Activated CD4-positive, alpha-beta T cell treated with anti-CD3 and anti-CD28 coated beads, Interleukin-2, amount 50 U/mL, for 16 hours (primary cell): ENCODE data around the gene USP16.

Experiments used
- DNase-seq: peaks from one replicate; pipeline ENCODE4 v3.0.0-alpha.2; 2020

USP16 gene

DNA sequence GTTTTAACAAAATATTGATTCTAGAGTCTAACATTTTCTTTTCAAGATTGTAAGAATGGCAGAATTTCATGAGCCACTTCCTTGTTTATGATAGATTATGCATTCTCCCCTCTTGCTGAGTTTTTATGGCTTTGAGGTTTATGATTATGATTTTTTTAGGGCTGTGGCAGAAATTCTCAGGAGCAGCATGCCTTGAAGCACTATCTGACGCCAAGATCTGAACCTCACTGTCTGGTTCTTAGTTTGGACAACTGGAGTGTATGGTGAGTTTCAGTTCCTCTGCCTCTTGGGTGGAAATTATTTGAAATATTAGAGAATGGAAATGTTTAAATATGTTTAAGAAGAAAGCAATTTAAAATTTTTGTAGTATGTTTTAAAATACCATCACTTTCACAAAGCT lies 10.2 kb downstream of the USP16 start:
- no peak for DNase-seq

DNA sequence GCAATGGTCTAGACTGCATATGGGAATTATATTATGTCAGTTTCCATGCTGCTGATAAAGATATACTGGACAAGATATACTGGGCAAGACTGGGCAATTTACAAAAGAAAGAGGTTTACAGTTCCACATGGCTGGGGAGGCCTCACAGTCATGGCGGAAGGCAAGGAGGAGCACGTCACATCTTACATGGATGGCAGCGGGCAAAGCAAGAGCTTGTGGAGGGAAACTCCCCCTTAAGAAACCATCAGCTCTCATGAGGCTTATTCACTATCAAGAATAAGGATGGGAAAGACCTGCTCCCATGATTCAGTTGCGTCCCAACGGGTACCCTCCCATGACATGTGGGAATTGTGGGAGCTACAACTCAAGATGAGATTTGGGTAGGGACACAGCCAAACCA lies 27.8 kb downstream of the USP16 start:
- no peak for DNase-seq

DNA sequence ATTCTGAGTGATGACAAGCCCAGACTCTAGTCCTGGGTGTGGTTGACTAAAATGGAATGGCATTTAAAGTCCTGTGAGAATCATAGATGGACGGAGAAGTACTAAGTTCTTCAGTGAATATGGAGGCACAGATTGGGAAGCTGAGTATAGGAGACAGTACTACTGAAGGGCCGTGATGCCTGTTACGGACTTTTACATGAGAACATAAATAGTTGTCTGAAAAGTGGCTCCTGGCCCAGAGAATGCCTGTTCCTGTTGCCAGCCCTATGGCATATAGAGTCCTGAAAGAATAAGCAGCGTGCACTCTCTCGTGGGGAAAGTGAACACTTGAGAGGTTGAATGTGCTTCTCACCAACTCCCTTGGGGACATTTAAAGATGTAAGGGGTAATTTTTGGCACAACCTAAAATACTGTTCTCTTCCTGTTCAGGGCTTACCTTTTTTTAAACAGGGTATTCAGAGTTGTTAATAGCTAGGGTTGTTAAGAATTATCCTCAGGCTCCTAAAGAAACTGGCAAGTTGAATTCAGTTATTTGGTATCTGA lies 28.6 kb downstream of the USP16 start:
- no peak for DNase-seq

DNA sequence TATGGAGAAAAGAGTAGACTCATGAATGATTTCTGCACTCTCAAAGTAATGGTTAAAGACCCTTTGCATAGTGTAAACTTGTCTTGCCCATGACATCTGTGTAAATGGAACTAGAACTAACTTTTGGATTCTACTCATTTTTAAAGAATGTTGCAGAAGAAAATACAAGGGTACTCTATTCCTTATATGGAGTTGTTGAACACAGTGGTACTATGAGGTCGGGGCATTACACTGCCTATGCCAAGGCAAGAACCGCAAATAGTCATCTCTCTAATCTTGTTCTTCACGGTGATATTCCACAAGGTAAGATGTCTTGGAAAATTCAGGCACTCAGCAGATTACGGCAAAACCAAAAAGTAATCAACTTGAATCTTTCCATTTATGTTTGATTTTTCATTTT lies 29.2 kb downstream of the USP16 start:
- no peak for DNase-seq

DNA sequence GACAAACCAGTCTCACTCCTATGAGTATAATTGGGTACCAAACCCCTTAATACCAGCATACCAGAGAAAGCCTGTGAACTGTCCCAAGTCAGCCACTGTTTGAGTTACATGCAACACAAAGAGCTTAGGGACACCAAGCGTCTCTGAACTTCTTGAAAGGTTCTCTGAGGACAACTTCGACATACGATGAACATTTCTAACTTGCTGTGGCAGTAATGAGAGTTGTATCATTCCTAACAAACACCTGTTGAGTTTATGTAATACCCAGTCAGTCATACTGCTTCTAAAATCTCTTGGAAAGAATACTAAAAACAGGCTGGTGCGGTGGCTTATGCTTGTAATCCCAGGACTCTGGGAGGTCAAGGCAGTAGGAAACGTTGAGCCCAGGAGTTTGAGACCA lies 30.6 kb downstream of the USP16 start:
- no peak for DNase-seq

DNA sequence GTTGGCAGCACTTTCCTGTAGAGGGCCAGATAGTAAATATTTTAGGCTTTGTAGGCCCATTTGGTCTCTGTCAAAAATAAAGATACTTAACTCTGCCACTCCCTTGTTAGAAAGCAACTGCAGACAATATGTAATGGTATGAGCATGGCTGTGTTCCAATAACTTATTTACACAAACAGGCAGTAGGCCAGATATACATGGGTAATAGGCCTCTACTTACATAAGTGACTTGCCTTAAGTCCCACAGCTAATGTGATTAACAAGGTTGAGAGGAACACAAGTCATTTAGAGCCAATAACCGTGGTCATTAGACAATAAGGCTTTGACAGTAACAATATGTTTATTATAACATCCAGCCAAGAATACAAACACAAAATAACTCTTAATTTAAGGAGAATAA lies 31.5 kb downstream of the USP16 start:
- DNase-seq = no peak

DNA sequence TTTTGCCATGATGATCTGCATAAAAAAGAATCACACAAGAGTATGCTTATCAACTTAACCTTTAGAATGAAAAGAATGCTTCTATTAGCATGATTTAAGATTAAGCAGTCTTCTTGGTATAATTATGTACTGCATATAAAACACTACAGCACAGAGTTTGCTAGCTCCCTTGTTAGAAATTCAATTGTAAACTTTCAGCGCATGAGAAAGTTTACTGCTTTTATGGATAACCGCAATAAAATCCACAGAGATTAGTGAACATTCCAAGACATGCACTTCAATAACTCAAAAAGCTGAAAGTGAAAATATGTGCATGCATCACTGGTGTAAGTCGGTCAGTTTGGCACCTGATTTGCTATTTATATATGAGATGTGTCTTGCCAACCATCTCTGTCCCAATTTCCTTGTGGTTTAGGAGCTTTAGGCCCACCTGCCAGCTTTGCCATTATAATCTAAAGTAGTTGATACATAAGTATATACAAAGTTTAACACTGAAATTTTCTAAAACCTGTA lies 32.1 kb downstream of the USP16 start:
- DNase-seq = no peak

DNA sequence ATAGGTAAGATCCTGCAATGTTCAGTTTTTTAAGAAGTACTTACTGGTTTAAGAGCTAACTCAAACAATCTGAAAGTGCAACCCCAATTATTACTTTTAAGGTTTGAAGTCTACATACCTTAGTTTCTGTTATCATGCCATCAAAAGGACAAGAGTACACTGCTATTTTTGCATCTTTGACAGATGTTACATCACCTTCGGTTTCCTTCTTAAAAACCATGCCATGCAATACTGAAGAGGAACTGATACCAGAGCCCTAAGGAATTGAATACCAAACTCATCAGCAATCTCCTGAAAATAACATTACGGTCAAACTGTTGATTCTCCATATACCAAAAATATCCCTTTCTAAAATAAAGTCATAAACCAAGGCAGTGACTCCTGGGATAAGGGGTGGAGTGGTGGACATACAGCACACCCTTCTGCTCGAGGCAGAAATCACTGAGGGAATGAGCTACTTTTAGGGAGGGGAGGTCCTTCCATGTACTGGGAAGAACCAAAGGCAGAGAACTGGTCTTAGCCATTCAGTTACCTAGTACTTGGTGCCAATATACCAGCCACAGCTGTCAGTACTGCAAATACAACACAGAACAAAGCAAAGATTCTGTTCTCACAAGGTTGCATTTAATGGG lies 40.5 kb downstream of the USP16 start:
- DNase-seq = no peak

DNA sequence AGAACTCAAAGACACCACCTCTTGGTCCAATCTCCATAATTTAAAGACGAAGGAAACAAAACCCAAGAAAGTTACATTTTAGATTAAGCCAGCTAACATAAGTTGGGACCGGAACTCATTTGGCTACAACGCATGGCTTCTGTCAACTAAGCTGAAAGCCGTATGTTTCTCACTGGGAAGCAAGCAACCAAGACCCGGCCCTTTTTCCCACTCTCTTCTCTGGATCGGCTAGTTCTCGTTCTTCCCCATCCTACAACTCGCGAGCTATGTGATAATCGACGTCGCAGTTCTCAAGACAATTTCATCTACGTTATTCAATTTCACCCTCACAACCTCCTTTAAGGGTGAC lies 48.4 kb downstream of the USP16 start:
- DNase-seq = peak; percentile 9

DNA sequence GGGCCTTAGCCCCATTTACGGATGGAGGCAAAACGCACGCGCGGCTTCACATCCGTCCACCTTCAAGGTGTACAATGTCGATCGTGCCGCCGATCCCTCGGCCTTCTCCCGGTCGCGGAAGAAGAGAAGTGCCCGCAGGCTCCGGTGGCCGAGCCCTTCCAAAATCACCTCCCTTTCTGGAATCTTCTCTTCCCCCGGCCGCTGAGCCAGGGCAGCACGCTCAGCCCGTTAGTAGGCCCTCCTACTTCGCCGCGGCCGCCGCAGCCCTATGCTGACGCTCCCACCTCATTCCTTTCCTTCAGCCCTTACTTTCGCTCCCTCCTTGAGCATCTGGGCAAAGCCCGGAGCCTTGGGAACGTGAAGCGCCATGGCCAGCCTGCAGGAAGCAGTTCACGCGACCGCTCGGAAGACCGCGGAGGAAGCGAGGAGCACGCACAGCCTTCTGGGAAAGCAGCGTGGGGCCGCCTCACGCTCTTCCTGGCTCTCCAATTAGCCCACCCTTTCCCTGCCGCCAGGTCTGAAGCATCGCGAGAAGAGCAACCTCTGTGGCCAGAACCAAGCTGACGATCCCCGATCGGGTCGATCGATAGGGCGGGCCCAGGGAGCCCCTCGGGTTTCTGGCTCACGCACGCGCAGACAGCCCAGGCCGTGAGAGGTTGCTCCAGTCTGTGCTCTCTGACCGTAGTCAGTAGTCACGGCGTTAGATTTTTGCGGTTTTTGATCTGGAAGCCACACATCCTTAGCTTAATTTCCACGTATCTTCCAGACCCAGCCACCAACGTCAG lies 48.9 kb downstream of the USP16 start, which contains the start of gene CCT8:
TSS of gene CCT8 (minus strand) at position 427 of the 785 bp plus-strand sequence. CDS start at position 369, 58 bp downstream.
- peak; percentile 100 for DNase-seq

DNA sequence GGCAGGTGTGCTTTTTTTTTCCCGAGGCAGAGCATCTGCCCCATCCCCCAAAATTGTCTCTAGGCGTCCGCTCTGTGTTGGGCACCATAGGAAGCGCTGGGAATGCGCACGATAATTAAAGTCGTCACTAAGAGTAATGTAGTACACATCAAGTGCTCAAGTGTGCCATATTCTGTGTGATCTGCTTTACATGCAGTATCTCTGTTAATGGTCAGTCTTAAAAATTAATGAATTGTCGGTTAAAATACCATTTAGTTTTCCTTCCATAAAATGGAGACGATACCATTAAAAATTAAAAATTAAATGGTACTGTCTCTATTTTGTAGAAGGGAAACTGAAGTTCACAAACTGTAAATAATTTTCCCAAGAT lies 49.5 kb downstream of the USP16 start:
- DNase-seq = no peak

DNA sequence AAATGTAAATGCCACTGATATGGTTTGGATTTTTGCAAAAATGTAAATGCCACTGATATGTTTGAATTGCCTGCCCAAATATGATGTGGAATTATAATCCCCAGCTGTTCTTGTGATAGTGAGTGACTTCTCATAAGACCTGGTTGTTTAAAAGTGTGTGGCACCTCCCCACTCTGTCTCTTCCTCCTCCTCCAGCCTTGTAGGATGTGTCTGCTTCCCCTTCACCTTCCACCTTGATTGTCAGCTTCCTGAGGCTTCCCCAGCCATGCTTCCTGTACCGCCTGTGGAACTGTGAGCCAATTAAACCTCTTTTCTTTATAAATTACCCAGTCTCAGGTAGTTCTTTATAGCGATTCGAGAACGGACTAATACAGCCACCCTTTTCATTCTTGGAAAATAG lies 50.3 kb downstream of the USP16 start:
- no peak for DNase-seq

DNA sequence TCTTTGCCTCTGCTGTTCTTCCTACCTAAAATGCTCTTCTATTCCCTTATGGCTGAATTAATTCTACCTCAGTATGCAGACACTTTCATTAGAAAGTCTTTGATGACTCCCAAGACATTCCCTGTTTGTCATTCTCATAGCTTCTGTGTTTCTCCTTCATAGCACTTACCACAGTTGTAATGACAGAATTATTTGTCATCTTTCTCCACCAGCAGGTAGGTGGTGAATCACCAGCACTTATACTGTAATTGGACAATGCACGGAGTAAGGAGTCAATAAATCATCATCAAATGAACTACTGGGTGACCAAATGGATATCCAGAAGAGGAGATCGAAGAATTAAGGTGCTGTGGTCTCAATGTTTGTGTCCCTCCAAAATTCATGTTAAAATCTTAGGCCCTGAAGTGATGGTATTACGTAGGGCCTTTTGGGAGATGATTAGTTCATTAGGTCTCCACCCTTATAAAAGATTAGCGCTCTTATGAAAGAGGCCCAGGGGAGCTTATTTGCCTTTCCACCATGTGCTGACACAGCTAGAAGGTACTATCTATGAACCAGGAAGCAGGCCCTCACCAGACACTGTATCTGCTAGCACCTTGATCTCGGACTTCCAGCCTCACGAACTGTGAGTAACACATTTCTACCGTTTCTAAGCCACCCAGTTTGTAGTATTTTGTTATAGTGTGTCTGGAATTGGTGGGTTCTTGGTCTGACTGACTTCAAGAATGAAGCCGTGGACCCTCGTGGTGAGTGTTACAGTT lies 51.4 kb downstream of the USP16 start:
- DNase-seq = no peak

DNA sequence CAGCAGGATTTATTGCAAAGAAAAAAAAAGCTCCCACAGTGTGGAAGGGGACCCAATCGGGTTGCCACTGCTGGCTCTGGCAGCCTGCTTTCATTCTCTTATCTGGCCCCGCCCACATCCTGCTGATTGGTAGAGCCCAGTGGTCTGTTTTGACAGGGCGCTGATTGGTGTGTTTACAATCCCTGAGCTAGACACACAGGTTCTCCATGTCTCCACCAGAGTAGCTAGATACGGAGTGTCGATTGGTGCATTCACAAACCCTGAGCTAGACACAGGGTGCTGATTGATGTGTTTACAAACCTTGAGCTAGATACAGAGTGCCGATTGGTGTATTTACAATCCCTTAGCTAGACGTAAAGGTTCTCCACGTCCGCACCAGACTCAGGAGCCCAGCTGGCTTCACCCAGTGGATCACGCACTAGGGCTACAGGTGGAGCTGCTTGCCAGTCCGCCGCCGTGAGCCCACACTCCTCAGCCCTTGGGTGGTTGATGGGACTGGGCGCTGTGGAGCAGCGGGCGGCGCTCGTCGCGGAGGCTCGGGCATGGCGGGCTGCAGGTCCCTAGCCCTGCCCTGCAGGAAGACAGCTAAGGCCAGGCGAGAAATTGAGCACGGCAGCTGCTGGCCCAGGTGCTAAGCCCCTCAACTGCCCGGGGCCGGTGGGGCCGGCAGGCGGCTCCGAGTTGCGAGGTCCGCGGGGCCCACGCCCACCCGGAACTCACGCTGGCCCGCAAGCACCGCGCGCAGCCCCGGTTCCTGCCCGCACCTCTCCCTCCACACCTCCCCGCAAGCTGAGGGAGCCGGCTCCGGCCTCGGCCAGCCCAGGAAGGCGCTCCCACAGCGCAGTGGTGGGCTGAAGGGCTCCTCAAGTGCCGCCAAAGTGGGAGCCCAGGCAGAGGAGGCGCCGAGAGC lies 52.5 kb downstream of the USP16 start:
- peak; percentile 85 for DNase-seq

DNA sequence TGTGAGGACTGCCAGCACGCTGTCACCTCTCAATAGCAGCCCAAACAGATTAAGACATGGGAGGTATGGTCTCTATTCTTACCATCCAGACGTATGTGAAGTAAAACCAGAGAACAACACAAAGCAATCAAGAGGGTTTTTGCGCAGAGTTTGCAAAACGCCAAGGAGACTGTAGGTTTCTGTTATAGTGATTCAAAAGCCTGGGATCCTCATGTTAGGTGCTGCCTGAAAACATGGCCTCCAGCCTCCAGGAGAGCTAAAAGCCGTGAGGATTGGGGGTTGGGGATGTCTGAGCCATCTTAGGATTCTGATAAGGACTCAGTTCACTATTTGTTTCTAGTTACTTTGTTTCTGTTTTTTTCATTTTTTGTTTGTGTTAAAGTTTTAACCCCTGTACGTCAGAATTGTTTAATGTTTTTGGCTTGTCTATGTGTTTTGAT lies 53.2 kb downstream of the USP16 start:
- DNase-seq = peak; percentile 49

DNA sequence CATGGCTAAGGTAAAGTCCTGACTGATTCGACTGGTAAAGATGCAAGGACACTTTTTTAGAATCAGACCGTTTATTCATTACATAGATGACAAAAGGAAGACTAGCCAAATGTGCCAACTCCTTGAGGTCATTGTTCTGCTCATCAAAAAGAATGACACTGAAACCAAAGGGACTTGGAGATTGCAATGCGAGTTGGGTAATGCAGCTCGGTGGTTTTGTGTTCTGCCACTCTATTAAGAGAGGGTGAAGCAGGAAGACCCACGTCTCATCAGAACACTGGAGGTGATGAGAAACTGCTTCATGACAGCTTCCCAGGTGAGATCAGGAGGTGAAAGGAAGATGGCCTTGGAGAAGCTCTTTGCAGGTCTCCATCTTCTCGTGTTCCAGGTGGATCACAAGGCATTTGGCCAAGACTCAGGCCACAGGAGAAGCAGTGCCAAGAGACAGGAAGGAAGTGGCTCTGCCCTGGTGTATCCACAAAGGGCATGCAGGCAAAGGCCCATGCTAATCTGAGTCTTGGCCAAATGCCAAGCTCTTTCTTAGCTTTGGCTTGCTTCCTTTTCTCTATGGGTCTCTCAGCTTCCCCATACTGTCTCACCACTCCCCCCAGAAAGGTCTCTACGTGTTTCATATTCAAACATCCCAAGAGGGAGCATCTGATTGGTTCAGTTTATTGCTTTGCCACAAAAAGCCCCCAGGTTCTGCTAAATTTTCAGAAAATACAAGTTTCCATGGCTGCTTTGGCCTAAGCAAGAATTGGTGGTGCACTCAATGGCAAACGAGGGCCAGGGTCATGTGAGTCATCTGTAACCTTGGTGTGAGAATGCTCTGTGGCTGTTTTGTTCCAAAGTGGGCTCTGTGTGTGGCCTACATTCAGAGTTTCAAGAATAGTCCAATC lies 54.6 kb downstream of the USP16 start:
- DNase-seq = peak; percentile 42

DNA sequence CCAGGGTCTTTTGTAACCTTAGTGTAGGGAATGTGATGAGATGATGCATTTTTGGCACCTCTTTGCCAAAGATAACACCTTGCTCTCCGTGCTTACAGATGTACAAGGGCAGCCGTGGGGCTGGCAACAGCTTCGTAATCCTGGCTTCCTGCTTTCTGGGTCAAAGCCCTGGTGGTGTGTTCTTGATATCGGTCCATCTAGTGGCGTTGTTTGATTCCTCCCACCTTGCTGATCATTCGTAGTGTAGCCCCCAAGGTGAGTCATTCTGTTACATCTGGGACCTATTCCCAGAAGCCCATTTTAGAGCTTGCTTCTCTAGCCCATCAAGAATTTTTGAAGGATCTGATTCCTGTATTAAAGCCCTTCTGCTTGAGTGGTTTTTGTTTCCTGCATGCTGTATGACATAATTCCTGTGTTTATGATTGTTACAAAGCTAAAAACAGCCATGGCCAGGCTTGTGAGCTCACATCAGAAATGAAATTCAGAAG lies 56.0 kb downstream of the USP16 start:
- peak; percentile 16 for DNase-seq

DNA sequence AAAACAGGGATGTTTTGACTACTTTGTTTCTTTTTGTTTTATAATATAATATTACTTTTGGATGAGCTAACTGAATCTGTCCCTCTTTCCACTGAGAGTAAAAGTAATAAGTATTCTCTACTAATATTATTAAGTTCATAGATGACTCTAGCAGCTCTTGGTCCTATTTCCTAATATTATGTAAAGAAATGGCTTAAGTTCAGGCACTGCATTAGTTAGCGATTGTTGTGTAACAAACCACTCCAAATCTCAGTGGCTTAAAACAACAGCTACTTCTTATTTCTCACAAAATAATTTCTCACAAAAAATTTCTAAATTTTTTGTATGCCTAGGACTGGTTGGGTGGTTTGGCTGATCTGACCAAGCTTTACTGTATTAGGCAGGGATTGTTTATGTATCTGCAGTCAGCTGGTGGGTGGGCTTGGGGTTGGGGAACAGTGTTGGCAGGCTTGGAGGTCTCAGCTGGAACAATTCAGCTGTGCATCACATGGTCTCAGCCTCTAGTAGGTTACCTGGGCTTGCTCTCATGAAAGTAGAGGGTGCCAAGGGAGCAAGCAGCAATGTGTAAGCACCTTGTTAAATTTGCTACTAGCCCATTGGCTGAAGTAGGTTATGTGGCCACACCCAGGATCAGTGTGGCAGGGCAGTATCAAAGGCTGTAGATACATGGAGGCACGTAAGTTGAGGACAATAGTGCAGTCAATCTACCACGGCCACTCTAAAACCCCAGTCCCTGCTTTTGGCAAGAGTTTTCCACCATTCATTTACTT lies 57.8 kb downstream of the USP16 start:
- DNase-seq = no peak

DNA sequence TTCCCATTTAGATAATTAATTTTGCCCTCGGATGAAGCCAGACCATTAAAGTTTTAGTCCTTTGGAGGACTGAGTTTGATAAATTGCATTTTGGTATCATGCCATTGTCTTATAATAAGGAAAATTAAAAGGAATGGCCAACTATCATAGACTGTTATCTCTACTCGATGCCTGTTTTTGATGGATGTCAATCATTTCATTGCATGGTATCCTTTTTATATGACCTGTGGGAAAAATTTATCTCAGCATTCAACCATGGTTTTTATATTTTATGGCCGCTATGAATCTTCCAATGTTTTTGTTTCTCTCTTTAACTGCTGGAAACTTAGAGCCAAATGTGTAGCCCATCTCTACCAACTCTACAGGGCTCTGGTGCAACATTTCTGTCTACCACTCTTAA lies 58.8 kb downstream of the USP16 start:
- no peak for DNase-seq

DNA sequence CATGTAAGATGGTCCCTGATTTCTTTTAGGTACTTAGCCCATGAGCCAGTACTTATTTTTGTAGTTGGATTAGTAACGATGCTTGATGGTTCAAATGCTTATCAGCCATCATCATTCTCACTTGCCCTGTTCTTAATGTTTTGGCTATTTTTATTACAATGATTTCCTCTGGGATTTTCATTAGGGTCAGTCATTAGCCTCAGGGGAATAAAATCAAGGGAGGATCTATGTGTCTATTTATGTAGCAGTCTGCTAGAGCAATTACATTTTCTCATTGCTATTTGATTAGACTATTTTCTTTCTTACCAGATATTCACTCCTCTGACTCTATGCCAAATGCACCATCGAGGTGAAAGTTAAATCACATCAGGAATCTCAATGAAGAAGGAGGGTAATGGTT lies 59.9 kb downstream of the USP16 start:
- no peak for DNase-seq
